ENCODE measurements around the gene LUZP2. TPM values are rescaled to one million over a fixed set of nuclear protein-coding genes. Genes with fewer than 3 reads are reported as not detected.

The LUZP2 gene
- total and polyA plus RNA-seq, 9 of the 15 experiments (the other 6 are each of a cell fraction or from before 2014, with no cell fraction given), result not detected

DNA sequence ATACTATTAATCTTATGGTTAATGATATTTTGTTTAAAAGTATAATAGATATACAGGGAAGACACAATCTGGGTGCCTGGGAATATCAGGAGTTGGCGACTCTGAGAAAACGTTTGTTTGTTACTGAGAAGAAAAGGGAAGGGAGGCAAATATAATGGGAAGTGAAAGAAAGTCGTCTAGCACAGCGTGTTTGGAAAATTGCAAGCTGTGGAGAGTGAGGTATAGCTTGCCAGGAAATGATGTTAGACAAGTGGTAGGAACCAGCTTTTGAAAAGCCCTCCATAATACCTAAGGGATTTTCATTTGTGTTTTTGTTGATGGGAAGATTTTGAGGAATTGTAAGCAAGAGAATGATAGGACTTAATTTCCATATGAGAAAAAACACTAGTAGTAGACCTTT, 322.2 kb downstream of the LUZP2 start:
- Histone ChIP-seq H3K9me1 (ENCODE audit: control insufficient read depth, insufficient read depth, low read length) (no peaks in the 10 kb centered on the region), H2AFZ (ENCODE audit: low read depth, low read length) (no peak overlapping the region), H3K9me3 (replicated peaks; ENCODE audit: control insufficient read depth, insufficient read depth, low read depth, low read length) (no peaks in the 10 kb centered on the region), H3K36me3 (ENCODE audit: control insufficient read depth, insufficient read depth, low read length) (no peaks in the 10 kb centered on the region), H4K20me1 (replicated peaks; ENCODE audit: control insufficient read depth, insufficient read depth, low read length) (no peaks in the 10 kb centered on the region), H3K4me1 (replicated peaks in 1 of 2; ENCODE audit: control insufficient read depth in 2 of 2, insufficient read depth in 2 of 2, low read length in 2 of 2) (no peaks in the 10 kb centered on the region), H3K79me2 (ENCODE audit: control insufficient read depth, insufficient read depth, low read length) (no peaks in the 10 kb centered on the region), H3K27me3 (ENCODE audit: control insufficient read depth in 2 of 2, insufficient read depth in 2 of 2, low read length in 2 of 2) (no peaks in the 10 kb centered on the region), H3K27ac (ENCODE audit: extremely low read depth, low read depth, low read length) (no peak overlapping the region), H3K4me3 (no peak overlapping the region), H3K4me2 (ENCODE audit: insufficient read depth, low read length) (no peak overlapping the region), H3K9ac (ENCODE audit: insufficient read depth in 1 of 2, low read depth in 2 of 2, low read length in 2 of 2) (no peak overlapping the region)
- BruUV-seq (replicated peaks), result no TSS peak
- CTCF ChIA-PET (ENCODE audit: low intra/inter-chr PET ratio), result no interaction called here
- intact Hi-C loops (cut with micrococcal nuclease) (no loop called here), in situ Hi-C loops (cut with MboI) (no loop called here)
- DNase-seq (ENCODE audit: extremely low read depth in 1 of 4, low spot score in 3 of 4), result no peak
- no peak for FAIRE-seq
- no peak for TF ChIP-seq GATAD2A (IDR thresholded peaks at IDR 0.05)
- TF ChIP-seq HDAC3 (IDR thresholded peaks at IDR 0.05; ENCODE audit: borderline replicate concordance, partially characterized antibody), result no peak
- TF ChIP-seq GTF3C2 (IDR thresholded peaks at IDR 0.05; ENCODE audit: borderline replicate concordance, extremely low read depth, insufficient read length), result no peak
- TF ChIP-seq ZBTB2 (IDR thresholded peaks at IDR 0.05), result no peak
- no peak for TF ChIP-seq EP400 (IDR thresholded peaks at IDR 0.05)
- TF ChIP-seq CBFA2T3 (IDR thresholded peaks at IDR 0.05), result no peak
- TF ChIP-seq ILF3 (IDR thresholded peaks at IDR 0.05; ENCODE audit: borderline replicate concordance), result no peak
- POLR2A ChIA-PET, result no interaction called here
- ATAC-seq, result no peak
- WGBS (ENCODE audit: insufficient coverage, low coverage, missing lambda C conversion rate), result 2% methylated on average over 4 of the region's 4 CpGs
